Measurements from ENCODE around the gene MSI2. TPM values are rescaled to one million over a fixed set of nuclear protein-coding genes. Genes with fewer than 3 reads are reported as not detected.

The MSI2 gene
- total RNA-seq, 1 donor = 12.6 TPM

GRCh38 chr17:57679906-57680695, 423.8 kb downstream of the MSI2 start:
- TF ChIP-seq CTCF (IDR thresholded peaks at IDR 0.05; ENCODE audit: insufficient read depth, low read length) = no peak

GRCh38 chr17:57682701-57683100, 426.4 kb downstream of the MSI2 start:
- no peak for TF ChIP-seq CTCF (IDR thresholded peaks at IDR 0.05; ENCODE audit: insufficient read depth, low read length)
- no peak for DNase-seq (ENCODE audit: low read depth)
- H3K4me3 ChIP-seq (ENCODE audit: low read depth, low read length) = no peak overlapping the region

More at GRCh38 chr17:57679906-57680695, 423.8 kb downstream of the MSI2 start:
- H3K4me3 ChIP-seq (ENCODE audit: low read depth, low read length) = no peak overlapping the region
- no peak for DNase-seq (ENCODE audit: low read depth)

- H3K4me3 ChIP-seq (ENCODE audit: low read depth, low read length) = no peak overlapping the region
- no peak for TF ChIP-seq CTCF (IDR thresholded peaks at IDR 0.05; ENCODE audit: insufficient read depth, low read length)
- DNase-seq (ENCODE audit: low read depth) = no peak
Observed at GRCh38 chr17:57684711-57685498, 428.6 kb downstream of the MSI2 start.

GRCh38 chr17:57685499-57686132, 429.3 kb downstream of the MSI2 start:
- DNase-seq (ENCODE audit: low read depth) = no peak
- no peak overlapping the region for H3K4me3 ChIP-seq (ENCODE audit: low read depth, low read length)
- TF ChIP-seq CTCF (IDR thresholded peaks at IDR 0.05; ENCODE audit: insufficient read depth, low read length) = no peak

GRCh38 chr17:57687642-57688041, 431.3 kb downstream of the MSI2 start:
- DNase-seq (ENCODE audit: low read depth) = no peak
- TF ChIP-seq CTCF (IDR thresholded peaks at IDR 0.05; ENCODE audit: insufficient read depth, low read length) = no peak
- H3K4me3 ChIP-seq (ENCODE audit: low read depth, low read length) = no peak overlapping the region

GRCh38 chr17:57689254-57689653, 432.9 kb downstream of the MSI2 start:
- DNase-seq (ENCODE audit: low read depth) = no peak
- TF ChIP-seq CTCF (IDR thresholded peaks at IDR 0.05; ENCODE audit: insufficient read depth, low read length) = no peak
- no peak overlapping the region for H3K4me3 ChIP-seq (ENCODE audit: low read depth, low read length)

Measured in fibroblast of the aortic adventitia (primary cell).